ENCODE measurements around the gene ELOA. TPM values are rescaled to one million over a fixed set of nuclear protein-coding genes. Genes with fewer than 3 reads are reported as not detected.

The ELOA gene
- total and polyA plus RNA-seq, 2 of the 13 experiments (the other 11 are each of a cell fraction or from before 2014, with no cell fraction given): 14.2 to 28.5 TPM

- TF ChIP-seq HIVEP1 (CRISPR knock-in tag; IDR thresholded peaks at IDR 0.05): peak; percentile 46; the same call in 1 of the 2 replicates
- 0 out of 2 replicates have a peak, but pooled peaks have one; percentile 48 for TF ChIP-seq ZNF274 (CRISPR knock-in tag; IDR thresholded peaks at IDR 0.05)
- TF ChIP-seq HOXA3 (CRISPR knock-in tag; IDR thresholded peaks at IDR 0.05): no peak
- TF ChIP-seq MAFF (IDR thresholded peaks at IDR 0.05; ENCODE audit: low read depth, low read length): no peak
- peak; percentile 70; the same call in 1 of the 2 replicates for TF ChIP-seq ARID2 (CRISPR knock-in tag; IDR thresholded peaks at IDR 0.05; ENCODE audit: borderline replicate concordance)
- TF ChIP-seq SNAPC2 (CRISPR knock-in tag; IDR thresholded peaks at IDR 0.05): 0 out of 2 replicates have a peak, but pooled peaks have one; percentile 11
- TF ChIP-seq TAF1 (CRISPR knock-in tag; IDR thresholded peaks at IDR 0.05): 0 out of 2 replicates have a peak, but pooled peaks have one; percentile 32
- TF ChIP-seq GABPA (IDR thresholded peaks at IDR 0.05; ENCODE audit: low read depth, low read length): no peak
- TF ChIP-seq GABPA (CRISPR knock-in tag; IDR thresholded peaks at IDR 0.05; ENCODE audit: low read depth): peak; percentile 68
- peak; percentile 51; the same call in 1 of the 2 replicates for TF ChIP-seq ZNF20 (CRISPR knock-in tag; IDR thresholded peaks at IDR 0.05)
- TF ChIP-seq SAP130 (CRISPR knock-in tag; IDR thresholded peaks at IDR 0.05; ENCODE audit: low read depth): peak; percentile 52; the same call in 1 of the 2 replicates
- TF ChIP-seq SIX4 (CRISPR knock-in tag; IDR thresholded peaks at IDR 0.05): no peak
- TF ChIP-seq ZNF629 (CRISPR knock-in tag; conservative IDR thresholded peaks at IDR 0.05): no peak
- peak; percentile 61; the same call in 1 of the 2 replicates for TF ChIP-seq NR2F6 (IDR thresholded peaks at IDR 0.05)
- peak; percentile 56 for TF ChIP-seq NR2F6 (CRISPR knock-in tag; IDR thresholded peaks at IDR 0.05)
- peak; percentile 37 for TF ChIP-seq POLR2G (IDR thresholded peaks at IDR 0.05; ENCODE audit: low read depth, low read length)
- TF ChIP-seq DNMT1 (CRISPR knock-in tag; IDR thresholded peaks at IDR 0.05): 0 out of 2 replicates have a peak, but pooled peaks have one; percentile 33
These were observed 48.3 kb downstream of the ELOA start (continued) for GRCh38 chr1:23791516-23792047.
